HG02588 (cell line): Measurements from ENCODE around the gene FN1.
"Not testable (repeated sequence)": the region's sequence is repeated elsewhere in the genome, so short reads cannot be mapped to it uniquely, and the experiment has no call there.

Experiments
- ATAC-seq: cut with Tn5 transposase; IDR thresholded peaks from one replicate; pipeline ENCODE4 v1.9.1; 2021; ENCODE audit warnings: mild to moderate bottlenecking, moderate library complexity; ENCODE audit not compliant: unreplicated experiment

The FN1 gene

GRCh38 chr2:215369181-215369760, 66.6 kb downstream of the FN1 start:
- no peak for ATAC-seq

GRCh38 chr2:215368493-215368809, 67.4 kb downstream of the FN1 start:
- ATAC-seq: no peak

- no peak for ATAC-seq
Measured at GRCh38 chr2:215367662-215368492, 68.0 kb downstream of the FN1 start.

GRCh38 chr2:215366440-215367032, 69.3 kb downstream of the FN1 start:
- ATAC-seq: no peak

GRCh38 chr2:215365184-215365658, 70.6 kb downstream of the FN1 start:
- ATAC-seq: no peak

DNA sequence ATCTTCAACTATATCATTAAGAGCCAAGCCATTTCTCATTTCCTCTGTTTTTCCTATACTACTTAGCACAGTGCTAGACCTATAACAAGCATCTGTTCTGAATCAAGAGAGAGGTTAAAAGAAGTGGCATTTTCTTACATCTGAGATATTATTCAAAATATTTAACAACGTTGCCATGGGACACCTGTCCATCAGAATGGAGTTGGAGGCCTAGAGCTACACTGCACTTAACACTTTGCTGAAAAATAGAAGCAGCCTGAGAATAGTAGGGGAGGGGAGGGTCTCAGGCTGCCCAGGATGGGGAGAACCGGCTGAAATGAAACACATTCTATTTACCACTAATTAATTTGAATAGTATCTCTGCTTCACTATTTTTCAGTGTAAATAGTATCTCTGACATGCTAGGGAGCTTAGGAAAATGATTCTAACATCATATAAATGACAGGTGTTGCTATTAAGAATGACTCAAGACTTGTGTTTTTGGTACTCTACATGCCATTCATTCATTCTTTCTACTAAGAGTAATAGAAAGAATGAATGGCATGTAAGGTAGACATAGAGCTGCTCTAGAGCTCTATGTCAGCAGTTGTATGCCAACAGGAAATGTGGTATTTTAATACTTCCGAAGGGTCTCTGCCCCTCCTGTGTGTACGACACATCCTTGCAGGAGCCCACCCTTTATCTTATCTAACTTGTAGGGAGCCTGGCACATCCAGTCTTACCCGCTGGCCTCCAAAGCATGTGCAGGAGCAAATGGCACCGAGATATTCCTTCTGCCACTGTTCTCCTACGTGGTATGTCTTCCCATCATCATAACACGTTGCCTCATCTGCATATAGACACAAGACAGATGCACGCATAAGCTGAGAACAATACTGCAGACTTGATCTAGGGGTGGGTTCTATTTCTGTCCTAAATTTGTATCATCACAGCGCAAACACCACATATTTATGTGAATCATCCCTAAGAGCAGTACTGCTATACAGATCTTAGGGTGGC, 71.4 kb downstream of the FN1 start:
- ATAC-seq: no peak

DNA sequence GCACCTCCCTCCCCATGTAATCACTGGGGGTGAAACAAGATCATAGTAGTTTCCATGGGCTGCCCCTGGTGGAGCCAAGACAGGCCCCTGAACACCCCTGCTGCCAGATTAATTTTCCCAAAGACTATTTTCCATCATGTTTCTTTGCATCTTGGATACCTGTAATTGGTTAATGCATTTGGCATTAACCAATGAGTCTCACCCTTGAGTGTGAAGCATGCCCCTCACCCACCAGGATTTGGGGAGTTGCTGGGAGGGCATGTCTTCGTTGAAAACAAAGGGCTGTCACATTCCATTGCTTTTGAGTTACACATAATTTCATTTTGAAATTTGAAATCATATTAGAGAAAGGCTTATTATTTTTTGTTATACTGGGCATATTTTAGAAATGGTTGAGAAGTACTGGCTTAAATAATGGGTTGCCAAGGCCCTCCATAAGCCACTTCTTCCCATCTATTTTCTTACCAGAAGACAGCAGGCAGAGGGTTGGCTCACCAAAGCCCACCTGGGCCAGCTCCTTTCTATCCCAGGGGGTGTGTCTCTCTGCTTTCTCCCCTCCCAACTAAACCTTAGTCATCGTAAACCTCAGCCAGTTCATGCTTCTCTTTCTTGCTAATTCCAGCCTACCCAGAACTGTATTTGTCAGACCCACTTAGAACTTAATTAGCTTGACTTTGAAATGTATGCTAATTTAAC, 72.3 kb downstream of the FN1 start:
- ATAC-seq: no peak

DNA sequence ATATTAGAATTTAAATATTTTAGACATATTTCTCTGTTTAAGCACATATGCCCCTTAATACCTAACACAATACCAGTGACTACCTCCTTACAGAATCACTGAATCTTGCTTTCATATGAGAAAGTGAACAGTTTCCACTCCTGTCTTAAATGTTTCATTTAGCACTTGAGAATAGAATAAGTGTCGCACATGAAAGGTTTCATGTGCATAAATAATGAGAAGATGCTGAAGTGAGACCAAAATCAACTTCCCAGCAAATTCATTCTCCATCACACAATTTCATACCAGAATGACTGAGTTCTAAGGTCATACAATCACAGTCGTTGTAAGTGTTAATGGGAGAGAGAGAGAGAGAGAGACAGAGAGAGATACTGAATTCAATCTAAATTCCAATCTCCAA, 72.8 kb downstream of the FN1 start:
- ATAC-seq: no peak

GRCh38 chr2:215362562-215362904, 73.3 kb downstream of the FN1 start:
- ATAC-seq: no peak

GRCh38 chr2:215361876-215362561, 73.8 kb downstream of the FN1 start:
- ATAC-seq: no peak

- ATAC-seq: no peak
Measured at GRCh38 chr2:215361211-215361875, 74.5 kb downstream of the FN1 start.

- no peak for ATAC-seq
Measured at GRCh38 chr2:215360596-215360995, 75.3 kb downstream of the FN1 start.

DNA sequence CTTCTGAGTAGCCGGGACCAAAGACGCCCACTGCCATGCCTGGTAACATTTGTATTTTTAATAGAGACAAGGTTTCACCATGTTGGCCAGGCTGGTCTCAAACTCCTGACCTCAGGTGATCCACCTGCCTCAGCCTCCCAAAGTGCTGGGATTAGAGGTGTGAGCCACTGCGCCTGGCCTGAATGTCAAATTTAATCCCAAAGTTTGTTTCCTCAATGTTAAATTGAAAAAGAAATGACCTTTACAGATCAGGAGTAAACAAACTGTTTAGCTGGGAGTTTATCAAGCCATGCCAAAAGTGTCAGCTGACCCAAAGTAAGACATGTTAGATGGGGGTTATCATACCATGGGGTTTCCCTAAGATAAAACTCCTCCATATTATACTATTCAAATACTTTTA, 75.8 kb downstream of the FN1 start:
- not testable (repeated sequence) for ATAC-seq

DNA sequence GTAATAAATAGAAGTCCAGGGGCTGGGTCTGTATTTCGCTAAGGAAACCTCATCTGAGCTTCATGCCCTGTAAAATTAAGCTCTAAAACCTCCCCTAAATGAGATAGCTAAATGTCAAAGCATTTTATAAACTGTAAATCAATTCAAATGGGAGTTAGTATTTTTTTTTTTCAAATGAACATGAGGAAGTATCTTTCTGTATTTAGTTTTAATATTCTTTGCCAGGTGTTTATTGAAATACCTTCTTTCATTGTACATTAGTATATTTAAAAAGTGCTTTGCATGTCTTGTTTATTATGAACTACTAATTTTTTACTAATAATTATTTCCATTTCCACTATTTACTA, 76.3 kb downstream of the FN1 start:
- no peak for ATAC-seq

DNA sequence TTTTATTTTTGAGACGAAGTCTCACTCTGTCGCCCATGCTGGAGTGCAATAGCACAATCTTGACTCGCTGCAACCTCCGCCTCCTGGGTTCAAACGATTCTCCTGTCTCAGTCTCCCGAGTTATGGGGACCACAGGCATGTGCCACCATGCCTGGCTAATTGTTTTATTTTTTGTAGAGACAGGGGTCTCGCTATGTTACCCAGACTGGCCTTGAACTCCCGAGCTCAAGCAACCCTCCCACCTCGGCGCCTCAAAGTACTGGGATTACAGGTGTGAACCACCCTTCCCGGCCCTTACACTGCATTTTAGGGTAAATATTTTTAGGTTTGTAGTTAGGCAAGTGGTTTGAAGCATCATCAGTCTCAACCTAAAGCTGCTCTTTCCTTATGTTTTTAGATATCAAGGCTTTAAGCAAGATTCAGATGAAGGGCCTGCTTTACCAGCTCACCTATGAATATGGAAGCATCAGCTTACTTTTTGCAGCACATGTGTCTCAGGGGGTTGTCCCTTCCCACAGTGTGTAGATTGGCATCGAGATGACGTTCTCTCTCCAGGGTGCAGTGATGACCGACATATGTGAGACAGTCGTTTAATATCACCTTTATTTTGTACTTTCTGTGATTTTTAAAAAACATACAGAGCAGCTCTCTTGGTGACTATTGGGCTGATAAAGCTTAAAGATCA, 76.8 kb downstream of the FN1 start:
- no peak for ATAC-seq

GRCh38 chr2:215358312-215358845, 77.5 kb downstream of the FN1 start:
- ATAC-seq: no peak

GRCh38 chr2:215357660-215358059, 78.2 kb downstream of the FN1 start:
- no peak for ATAC-seq

DNA sequence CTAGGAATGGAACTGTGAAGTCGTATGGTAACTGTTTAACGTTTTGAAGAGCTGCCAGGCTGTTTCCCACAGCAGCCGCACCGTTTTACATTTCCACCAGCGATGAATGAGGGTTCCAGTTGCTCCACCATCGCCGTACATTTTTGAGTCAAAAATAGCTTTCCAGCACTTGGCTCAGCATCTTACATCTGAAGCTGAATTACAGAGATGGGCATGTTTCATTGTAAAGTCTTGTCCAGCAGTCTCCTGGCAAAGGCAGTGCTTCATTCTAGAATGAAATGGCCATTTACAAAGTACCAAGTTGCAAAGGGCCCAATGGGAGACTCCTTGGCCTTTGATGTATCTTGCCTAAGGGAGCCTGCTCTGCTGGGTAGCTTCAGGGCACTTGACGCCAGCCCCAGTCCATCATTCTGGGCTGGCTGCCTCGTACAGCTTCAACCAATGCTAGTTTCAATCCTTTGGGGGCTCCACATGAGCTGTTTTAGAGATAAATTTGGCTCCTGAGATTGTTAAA, 78.9 kb downstream of the FN1 start:
- no peak for ATAC-seq
